ENCODE results near the gene PRKN.

DNA sequence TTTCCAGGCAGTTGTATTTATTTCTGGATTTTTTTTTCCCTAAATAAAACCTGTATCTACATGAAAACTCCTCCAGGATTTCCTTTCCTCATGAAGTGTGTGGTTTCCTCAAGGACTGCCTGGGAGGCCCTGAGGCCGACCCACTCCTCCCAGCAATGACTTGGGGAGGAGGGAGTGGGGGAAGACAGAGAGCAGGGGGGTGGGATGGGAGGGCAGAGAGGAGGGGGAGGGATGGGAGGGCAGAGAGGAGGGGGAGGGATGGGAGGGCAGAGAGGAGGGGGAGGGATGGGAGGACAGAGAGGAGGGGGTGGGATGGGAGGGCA lies 1291.9 kb downstream of the PRKN start:
- TF ChIP-seq, protein P1, sequence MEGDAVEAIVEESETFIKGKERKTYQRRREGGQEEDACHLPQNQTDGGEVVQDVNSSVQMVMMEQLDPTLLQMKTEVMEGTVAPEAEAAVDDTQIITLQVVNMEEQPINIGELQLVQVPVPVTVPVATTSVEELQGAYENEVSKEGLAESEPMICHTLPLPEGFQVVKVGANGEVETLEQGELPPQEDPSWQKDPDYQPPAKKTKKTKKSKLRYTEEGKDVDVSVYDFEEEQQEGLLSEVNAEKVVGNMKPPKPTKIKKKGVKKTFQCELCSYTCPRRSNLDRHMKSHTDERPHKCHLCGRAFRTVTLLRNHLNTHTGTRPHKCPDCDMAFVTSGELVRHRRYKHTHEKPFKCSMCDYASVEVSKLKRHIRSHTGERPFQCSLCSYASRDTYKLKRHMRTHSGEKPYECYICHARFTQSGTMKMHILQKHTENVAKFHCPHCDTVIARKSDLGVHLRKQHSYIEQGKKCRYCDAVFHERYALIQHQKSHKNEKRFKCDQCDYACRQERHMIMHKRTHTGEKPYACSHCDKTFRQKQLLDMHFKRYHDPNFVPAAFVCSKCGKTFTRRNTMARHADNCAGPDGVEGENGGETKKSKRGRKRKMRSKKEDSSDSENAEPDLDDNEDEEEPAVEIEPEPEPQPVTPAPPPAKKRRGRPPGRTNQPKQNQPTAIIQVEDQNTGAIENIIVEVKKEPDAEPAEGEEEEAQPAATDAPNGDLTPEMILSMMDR (IDR thresholded peaks at IDR 0.05): no peak
- TF ChIP-seq POLR2A (IDR thresholded peaks at IDR 0.05): no peak
